Lung (tissue), 16 donors: Measurements from ENCODE around the gene TIE1. TPM values are rescaled to one million over a fixed set of nuclear protein-coding genes. Genes with fewer than 3 reads are reported as not detected.

Experiments used
- ATAC-seq: fragments of 200-7000 bp; cut with Tn5 transposase; one replicate; pipeline ENCODE4 v1.9.1; 2020; ENCODE audit warnings: moderate number of reproducible peaks; ENCODE audit not compliant: insufficient read depth, low FRiP score
- DNase-seq, 3 donors: peaks; one replicate each; pipeline ENCODE4 v3.0.0-alpha.2; 2013 to 2017
- H3K27ac ChIP-seq, 2 donors: one replicate each; pipeline ENCODE4 v1.5.1; 2013; ENCODE audit warnings: mild to moderate bottlenecking in 2 of 2, moderate library complexity in 2 of 2, control low read depth in 1 of 2, inconsistent platforms in 1 of 2, low read depth in 1 of 2, low read length in 1 of 2
- H3K27me3 ChIP-seq, 3 donors: one replicate each; pipeline ENCODE4 v1.5.1; 2013; ENCODE audit warnings: low read length in 2 of 3; ENCODE audit not compliant: control insufficient read depth in 3 of 3, insufficient read depth in 3 of 3
- H3K36me3 ChIP-seq, 4 donors: one replicate each; pipeline ENCODE4 v1.5.1; 2013; ENCODE audit warnings: low read length in 4 of 4, mild to moderate bottlenecking in 1 of 4, moderate library complexity in 1 of 4; ENCODE audit not compliant: control insufficient read depth in 4 of 4, insufficient read depth in 4 of 4
- H3K4me1 ChIP-seq, 5 donors: one replicate each; pipeline ENCODE4 v1.5.1; 2013; ENCODE audit warnings: low read length in 5 of 5, mild to moderate bottlenecking in 2 of 5, moderate library complexity in 1 of 5; ENCODE audit not compliant: control insufficient read depth in 5 of 5, insufficient read depth in 5 of 5
- H3K4me3 ChIP-seq: one replicate; pipeline ENCODE4 v1.5.1; 2013; ENCODE audit warnings: mild to moderate bottlenecking, control low read depth, moderate library complexity
- H3K9ac ChIP-seq, 2 donors: one replicate each; pipeline ENCODE4 v1.5.1; 2013; ENCODE audit warnings: low read length in 2 of 2, control low read depth in 1 of 2; ENCODE audit not compliant: insufficient read depth in 1 of 2
- H3K9me3 ChIP-seq, 4 donors: one replicate each; pipeline ENCODE4 v1.5.1; 2013; ENCODE audit warnings: low read length in 3 of 4, mild to moderate bottlenecking in 1 of 4, moderate library complexity in 1 of 4; ENCODE audit not compliant: control insufficient read depth in 4 of 4, insufficient read depth in 3 of 4
- WGBS, 2 donors: extraction: QIAGEN DNeasy Blood & Tissue Kit; methylation state at CpG; one replicate each; pipeline ENCODE4 v1.1.7; 2013; 5-methylcytosine and 5-hydroxymethylcytosine counted together
- long read RNA-seq, 5 donors: transcript quantifications; one replicate each; lab custom pipeline, GENCODE V29; 2026
- polyA plus RNA-seq, 2 donors: library from polyadenylated mRNA; stranded (reverse); fragments of 200-250 nt; gene quantifications; one replicate each; pipeline ENCODE4 v1.2.1, GENCODE V29; 2013
- total RNA-seq, 2 donors: library from RNA; depleted of rRNA in 1 of 2; stranded (reverse); fragments of >200 nt in 1 of 2; gene quantifications; one replicate each; pipeline ENCODE4 v1.2.1, GENCODE V29; 2014 to 2021
- TF ChIP-seq, protein P1 (sequence below): IDR thresholded peaks from 2 replicates; pipeline ENCODE4 v1.5.1; 2012; ENCODE audit warnings: mild to moderate bottlenecking; ENCODE audit errors: control extremely low read depth, extremely low read depth
- donor health status: control.
- donor health status: control.
- donor health status: Bipolar disorder and iron deficiency.
- donor health status: healthy.
- donor health status: DM: yes; HTN: yes; CAD: no.

The TIE1 gene
- total RNA-seq = 100 to 1,000 TPM in 1 of 2 donors, 10 to 100 TPM in 1; 52.3 to 133 TPM
- 10 to 100 TPM; 20.5 to 31.9 TPM for polyA plus RNA-seq
- long read RNA-seq, donor 1, partial matches to known transcripts = 15 of 19 reads
- long read RNA-seq, donor 1, other reads (novel, unspliced or antisense) = 0 of 19 reads
- long read RNA-seq, donor 2, partial matches to known transcripts = 0 of 1 reads
- long read RNA-seq, donor 2, other reads (novel, unspliced or antisense) = 0 of 1 reads
- long read RNA-seq, donor 3, partial matches to known transcripts = 0 of 2 reads
- long read RNA-seq, donor 3, other reads (novel, unspliced or antisense) = 0 of 2 reads
- long read RNA-seq, donor 4, partial matches to known transcripts = 6 of 6 reads
- long read RNA-seq, donor 4, other reads (novel, unspliced or antisense) = 0 of 6 reads
- long read RNA-seq, donor 5, transcript TIE1-201 (23 exons, 3,882 nt) = major isoform, 5 of 5 reads
- long read RNA-seq, donor 5, partial matches to known transcripts = 0 of 5 reads
- long read RNA-seq, donor 5, other reads (novel, unspliced or antisense) = 0 of 5 reads

DNA sequence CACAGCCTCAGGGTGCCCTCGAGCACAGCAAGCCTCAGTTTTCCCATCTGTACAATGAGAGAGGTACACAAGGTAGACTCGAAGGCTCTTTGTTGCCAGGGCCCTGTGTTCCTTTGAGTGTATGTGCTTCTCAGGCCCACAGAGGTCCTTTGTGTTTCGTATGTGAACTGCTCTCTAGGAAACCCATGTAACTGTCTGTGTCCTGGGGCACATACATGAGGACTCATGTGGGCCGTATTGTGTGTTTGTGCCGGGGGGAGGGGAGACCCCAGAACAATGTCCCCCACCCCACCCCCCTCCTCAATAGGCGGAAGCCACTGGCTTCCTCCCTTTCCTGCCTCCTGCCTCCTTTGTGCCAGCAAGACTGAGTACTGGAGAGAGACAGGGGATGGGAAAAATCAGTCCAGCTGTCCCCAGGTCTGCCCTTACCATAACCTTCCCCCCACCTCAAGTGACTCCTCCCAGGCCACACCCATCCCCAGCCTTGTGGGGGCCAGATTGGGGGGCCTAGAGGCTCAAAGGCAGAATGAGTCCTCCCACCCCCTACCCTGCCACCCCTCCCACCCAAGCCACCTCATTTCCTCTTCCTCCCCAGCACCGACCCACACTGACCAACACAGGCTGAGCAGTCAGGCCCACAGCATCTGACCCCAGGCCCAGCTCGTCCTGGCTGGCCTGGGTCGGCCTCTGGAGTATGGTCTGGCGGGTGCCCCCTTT is at the start of gene TIE1:
TSS of gene TIE1 (plus strand) at position 605 of the 717 bp plus-strand sequence. CDS start at position 695, 90 bp downstream.
- peak; percentile 38 to 73 (median 51) for DNase-seq
- no peaks in the 10 kb centered on the region for H3K9me3 ChIP-seq
- WGBS, 2 donors = 41 to 53% methylated on average over 9 to 10 of the region's 10 CpGs
- H3K9ac ChIP-seq = peak within 1 kb of the TSS in 1 of 2 donors; percentile 18
- TF ChIP-seq, protein P1, sequence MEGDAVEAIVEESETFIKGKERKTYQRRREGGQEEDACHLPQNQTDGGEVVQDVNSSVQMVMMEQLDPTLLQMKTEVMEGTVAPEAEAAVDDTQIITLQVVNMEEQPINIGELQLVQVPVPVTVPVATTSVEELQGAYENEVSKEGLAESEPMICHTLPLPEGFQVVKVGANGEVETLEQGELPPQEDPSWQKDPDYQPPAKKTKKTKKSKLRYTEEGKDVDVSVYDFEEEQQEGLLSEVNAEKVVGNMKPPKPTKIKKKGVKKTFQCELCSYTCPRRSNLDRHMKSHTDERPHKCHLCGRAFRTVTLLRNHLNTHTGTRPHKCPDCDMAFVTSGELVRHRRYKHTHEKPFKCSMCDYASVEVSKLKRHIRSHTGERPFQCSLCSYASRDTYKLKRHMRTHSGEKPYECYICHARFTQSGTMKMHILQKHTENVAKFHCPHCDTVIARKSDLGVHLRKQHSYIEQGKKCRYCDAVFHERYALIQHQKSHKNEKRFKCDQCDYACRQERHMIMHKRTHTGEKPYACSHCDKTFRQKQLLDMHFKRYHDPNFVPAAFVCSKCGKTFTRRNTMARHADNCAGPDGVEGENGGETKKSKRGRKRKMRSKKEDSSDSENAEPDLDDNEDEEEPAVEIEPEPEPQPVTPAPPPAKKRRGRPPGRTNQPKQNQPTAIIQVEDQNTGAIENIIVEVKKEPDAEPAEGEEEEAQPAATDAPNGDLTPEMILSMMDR = no peak
- peak within 1 kb of the TSS; percentile 24 to 48 for H3K27ac ChIP-seq
- no peaks in the 10 kb centered on the region for H3K27me3 ChIP-seq
- peak; percentile 13 for ATAC-seq
- H3K4me1 ChIP-seq = peaks cover 3 to 41% (median 22%) of the 10 kb centered on the region in 5 donors
- H3K36me3 ChIP-seq = no peaks in the 10 kb centered on the region
- peak within 1 kb of the TSS; percentile 6 for H3K4me3 ChIP-seq

DNA sequence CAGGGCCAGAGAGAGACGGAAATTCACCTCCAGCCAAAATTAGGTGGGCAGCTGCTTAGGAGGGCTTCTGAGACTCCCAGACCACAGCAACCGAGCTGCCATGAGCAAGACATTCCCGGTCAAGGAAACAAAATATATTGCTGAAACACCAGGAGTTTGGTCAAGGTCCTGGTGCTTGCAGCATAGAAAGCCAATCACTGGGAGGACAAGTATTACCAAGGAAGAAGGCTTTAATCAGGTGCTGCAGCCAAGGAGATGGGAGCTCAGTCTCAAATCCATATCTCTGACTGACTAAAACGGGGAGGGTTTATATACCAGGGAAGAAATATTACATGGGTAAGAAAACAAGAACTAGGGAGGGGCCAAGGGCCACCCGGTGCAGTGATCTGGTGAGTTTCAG is 49.8 kb upstream of the TIE1 start:
- Histone ChIP-seq H3K36me3 (no peaks in the 10 kb centered on the region), H3K4me3 (no peak overlapping the region), H3K9ac (no peak overlapping the region), H3K9me3 (no peaks in the 10 kb centered on the region), H3K4me1 (peaks cover 0 to 10% (median 0%) of the 10 kb centered on the region in 5 donors), H3K27ac (no peak overlapping the region), H3K27me3 (no peaks in the 10 kb centered on the region)
- TF ChIP-seq, protein P1 = no peak
- DNase-seq = no peak
- WGBS, 2 donors = 91 to 94% methylated on average over 5 of the region's 5 CpGs
- no peak for ATAC-seq

DNA sequence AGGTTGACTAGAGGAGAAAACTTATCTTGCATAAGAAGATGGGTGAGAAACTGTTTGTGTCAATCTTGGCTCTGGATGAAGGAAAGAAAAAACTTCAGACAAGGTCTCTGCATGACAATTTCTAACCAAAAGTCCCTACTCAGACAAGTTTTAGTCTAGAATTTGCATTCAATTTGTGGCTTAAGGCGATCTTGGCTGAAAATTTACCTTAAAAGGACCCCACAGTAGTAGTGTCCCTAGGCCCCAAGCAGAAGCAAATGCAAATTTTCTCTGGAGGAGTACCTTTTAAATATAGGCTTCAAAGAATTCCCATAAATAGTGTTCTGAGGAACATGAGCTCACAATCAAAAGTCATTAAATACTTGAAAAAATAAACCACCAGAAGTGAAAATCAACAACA is 48.6 kb upstream of the TIE1 start:
- H3K4me3 ChIP-seq = no peak overlapping the region
- 91 to 92% methylated on average over 1 of the region's 1 CpG for WGBS, 2 donors
- DNase-seq (no peak), ATAC-seq (no peak)
- H3K36me3 ChIP-seq = no peaks in the 10 kb centered on the region
- no peaks in the 10 kb centered on the region for H3K27me3 ChIP-seq
- no peak overlapping the region for H3K9ac ChIP-seq
- H3K4me1 ChIP-seq = peaks cover 0 to 13% (median 0%) of the 10 kb centered on the region in 5 donors
- H3K9me3 ChIP-seq = no peaks in the 10 kb centered on the region
- TF ChIP-seq, protein P1 = no peak
- H3K27ac ChIP-seq = no peak overlapping the region
